Measurements from ENCODE around the gene SRSF1.

DNA sequence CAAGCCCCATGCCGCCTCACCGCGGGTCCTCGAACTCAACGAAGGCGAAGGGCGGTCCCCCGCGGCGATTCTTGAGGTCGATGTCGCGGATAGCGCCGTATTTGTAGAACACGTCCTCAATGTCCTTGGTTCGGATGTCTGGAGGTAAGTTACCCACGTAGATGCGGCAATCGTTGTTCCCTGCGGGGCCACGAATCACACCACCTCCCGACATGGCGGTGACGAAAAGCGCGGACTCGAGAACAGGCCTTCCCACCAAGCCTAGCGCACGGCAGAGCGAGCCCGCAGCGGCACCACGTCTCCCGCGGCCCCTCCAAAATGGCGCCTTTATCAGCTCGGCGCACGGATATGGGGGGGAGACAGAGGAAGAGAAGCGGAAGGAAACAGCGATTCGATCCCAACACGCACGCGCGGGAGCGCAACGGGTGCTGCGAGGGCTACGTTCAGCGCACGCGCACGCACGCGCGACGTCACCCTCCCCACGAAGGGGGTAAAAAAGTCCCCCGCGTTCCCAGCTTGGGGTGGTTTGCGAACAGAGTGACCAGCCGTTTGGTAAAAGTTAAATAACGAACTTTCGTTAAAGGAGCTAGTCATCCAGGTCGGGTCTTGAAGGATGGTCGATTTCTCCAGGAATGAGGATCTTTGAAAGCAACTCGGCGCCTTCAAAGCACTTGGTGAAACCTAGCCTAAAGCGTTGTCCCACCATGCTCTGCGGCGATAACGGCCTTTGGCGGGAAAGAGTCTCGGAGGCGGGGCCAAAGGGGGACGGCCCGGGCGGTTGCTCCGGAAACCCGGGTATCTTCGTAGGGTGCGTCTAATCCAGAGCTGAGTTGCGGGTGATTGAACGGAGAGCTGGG is at the start of gene SRSF1:
- TF ChIP-seq, protein P1, sequence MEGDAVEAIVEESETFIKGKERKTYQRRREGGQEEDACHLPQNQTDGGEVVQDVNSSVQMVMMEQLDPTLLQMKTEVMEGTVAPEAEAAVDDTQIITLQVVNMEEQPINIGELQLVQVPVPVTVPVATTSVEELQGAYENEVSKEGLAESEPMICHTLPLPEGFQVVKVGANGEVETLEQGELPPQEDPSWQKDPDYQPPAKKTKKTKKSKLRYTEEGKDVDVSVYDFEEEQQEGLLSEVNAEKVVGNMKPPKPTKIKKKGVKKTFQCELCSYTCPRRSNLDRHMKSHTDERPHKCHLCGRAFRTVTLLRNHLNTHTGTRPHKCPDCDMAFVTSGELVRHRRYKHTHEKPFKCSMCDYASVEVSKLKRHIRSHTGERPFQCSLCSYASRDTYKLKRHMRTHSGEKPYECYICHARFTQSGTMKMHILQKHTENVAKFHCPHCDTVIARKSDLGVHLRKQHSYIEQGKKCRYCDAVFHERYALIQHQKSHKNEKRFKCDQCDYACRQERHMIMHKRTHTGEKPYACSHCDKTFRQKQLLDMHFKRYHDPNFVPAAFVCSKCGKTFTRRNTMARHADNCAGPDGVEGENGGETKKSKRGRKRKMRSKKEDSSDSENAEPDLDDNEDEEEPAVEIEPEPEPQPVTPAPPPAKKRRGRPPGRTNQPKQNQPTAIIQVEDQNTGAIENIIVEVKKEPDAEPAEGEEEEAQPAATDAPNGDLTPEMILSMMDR (IDR thresholded peaks at IDR 0.05; ENCODE audit: low read length) = no peak
- TF ChIP-seq EZH2 (optimal IDR thresholded peaks at IDR 0.05; ENCODE audit: low read depth, low read length) (no peak), EZH2phosphoT487 (IDR thresholded peaks at IDR 0.05; ENCODE audit: low read length) (no peak)

Measured in MM.1S (cell line).